IPS-NIHi7 (cell line): ENCODE results near the gene ABL1.

Source experiments
- DNase-seq: peaks from one replicate; pipeline ENCODE4 v3.0.0; 2012; ENCODE audit warnings: mixed read lengths; ENCODE audit errors: extremely low spot score

ABL1 gene

GRCh38 chr9:130872093-130872492 is 37.0 kb downstream of the ABL1 start:
- no peak for DNase-seq

GRCh38 chr9:130872508-130872907 is 37.5 kb downstream of the ABL1 start:
- no peak for DNase-seq

DNA sequence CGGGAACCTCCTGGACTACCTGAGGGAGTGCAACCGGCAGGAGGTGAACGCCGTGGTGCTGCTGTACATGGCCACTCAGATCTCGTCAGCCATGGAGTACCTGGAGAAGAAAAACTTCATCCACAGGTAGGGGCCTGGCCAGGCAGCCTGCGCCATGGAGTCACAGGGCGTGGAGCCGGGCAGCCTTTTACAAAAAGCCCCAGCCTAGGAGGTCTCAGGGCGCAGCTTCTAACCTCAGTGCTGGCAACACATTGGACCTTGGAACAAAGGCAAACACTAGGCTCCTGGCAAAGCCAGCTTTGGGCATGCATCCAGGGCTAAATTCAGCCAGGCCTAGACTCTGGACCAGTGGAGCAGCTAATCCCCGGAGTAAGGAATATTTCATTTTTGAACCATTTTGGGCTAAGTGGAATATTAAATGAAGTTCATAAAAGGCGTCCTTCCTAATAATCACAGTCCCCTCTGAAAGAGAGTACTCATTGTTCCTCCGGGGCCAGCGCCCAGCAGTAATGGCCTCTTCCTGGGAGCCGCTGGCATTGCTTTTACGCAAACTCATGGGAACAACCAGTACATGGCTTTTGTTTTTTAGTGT is 38.0 kb downstream of the ABL1 start:
- no peak for DNase-seq

- no peak for DNase-seq
Observed at GRCh38 chr9:130873966-130874365, 38.9 kb downstream of the ABL1 start.

- no peak for DNase-seq
Observed at GRCh38 chr9:130874783-130875182, 39.7 kb downstream of the ABL1 start.

DNA sequence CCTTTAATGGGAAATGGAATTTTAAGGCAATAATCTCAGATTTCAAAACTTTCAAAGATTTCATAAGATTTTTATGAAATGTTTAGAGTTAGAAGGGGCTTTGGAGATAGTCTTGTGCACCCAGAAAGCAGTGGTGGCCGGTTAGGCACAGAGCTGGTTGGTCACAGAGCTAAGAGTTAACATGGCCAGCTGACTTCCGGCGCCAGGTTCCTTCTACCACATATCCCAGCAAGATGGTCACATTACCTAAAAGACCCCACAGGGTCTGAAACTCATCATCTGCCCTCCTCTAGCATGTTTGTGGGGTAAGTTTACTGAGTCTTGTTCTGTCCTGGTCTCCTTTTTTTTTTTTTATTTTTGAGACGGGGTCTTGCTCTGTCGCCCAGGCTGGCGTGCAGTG is 42.2 kb downstream of the ABL1 start:
- no peak for DNase-seq

DNA sequence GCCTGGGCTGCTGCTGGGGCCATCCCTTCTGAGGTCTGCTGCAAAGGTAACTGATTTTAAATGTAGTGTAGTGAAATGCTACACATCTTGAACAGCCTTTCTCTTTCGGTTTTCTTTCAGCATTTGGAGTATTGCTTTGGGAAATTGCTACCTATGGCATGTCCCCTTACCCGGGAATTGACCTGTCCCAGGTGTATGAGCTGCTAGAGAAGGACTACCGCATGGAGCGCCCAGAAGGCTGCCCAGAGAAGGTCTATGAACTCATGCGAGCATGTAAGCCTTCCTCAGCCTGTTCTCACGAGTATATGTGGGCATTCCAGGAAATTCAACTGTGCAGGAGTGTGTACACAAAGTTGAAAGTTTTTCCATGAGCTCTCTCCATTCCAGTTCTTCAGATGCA is 43.2 kb downstream of the ABL1 start:
- DNase-seq: no peak

DNA sequence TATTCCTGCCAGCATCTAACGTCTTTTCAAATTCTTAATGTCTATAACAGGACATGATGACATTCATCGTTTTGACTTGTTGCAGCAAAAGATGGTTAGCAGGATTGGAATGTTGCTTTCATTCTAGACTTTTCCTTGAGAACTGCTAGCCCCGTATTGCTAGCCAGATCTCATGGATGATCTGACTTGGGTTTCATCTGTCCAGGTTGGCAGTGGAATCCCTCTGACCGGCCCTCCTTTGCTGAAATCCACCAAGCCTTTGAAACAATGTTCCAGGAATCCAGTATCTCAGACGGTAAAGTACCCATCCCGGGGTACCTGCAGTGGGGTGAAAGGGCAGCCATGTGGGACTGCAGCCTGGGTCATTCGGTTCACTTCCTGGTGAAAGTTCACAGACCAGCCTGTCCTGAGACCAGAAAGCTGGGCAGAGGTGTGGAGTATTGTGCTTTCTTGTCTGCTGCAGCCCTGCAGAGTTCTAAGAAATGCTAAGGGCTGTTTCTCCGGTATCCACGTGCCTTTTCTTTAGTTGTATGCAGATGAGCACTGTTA is 44.9 kb downstream of the ABL1 start:
- no peak for DNase-seq

GRCh38 chr9:130880599-130881220 is 45.7 kb downstream of the ABL1 start:
- DNase-seq: no peak

GRCh38 chr9:130881516-130881915 is 46.5 kb downstream of the ABL1 start:
- no peak for DNase-seq

DNA sequence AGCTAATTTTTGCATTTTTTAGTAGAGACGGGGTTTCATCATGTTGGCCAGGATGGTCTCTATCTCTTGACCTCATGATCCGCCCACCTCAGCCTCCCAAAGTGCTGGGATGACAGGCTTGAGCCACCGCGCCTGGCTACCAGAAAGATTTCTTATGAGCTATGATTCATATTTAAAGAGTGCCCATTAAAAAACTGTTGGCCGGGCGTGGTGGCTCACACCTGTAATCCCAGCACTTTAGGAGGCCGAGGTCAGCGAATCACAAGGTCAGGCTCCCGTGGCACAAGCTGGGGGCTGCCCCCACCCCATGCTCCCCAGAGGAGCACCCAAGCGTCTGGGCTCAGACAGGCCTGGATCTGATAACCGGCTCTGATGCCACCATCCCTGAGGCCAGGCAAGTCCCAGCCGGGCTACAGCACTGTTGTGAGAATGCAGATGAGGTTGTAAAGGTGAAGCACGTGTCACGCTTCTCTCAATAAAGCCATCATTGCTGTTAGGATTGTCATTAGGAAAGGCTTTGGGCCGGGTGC is 47.7 kb downstream of the ABL1 start:
- no peak for DNase-seq

DNA sequence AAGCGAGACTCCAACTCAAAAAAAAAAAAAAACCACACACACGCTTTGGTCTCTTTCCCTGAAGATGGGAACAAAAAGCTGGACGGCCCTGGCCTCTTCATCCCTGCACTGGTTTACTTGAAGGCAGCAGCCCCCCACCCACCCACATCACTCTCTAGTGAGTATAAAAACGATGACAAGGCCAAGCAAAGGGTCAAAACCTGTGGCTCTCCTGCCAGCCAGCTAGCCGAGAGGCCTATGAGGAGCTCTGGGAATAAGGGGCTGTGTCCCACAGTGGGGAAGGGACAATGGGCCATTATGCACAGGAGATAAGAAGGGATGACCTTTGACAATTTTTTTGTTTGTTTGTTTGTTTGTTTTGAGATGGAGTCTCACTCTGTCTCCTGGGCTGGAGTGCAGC is 48.4 kb downstream of the ABL1 start:
- DNase-seq: no peak

DNA sequence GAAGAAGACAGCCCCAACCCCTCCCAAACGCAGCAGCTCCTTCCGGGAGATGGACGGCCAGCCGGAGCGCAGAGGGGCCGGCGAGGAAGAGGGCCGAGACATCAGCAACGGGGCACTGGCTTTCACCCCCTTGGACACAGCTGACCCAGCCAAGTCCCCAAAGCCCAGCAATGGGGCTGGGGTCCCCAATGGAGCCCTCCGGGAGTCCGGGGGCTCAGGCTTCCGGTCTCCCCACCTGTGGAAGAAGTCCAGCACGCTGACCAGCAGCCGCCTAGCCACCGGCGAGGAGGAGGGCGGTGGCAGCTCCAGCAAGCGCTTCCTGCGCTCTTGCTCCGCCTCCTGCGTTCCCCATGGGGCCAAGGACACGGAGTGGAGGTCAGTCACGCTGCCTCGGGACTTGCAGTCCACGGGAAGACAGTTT is 49.1 kb downstream of the ABL1 start:
- DNase-seq: no peak

DNA sequence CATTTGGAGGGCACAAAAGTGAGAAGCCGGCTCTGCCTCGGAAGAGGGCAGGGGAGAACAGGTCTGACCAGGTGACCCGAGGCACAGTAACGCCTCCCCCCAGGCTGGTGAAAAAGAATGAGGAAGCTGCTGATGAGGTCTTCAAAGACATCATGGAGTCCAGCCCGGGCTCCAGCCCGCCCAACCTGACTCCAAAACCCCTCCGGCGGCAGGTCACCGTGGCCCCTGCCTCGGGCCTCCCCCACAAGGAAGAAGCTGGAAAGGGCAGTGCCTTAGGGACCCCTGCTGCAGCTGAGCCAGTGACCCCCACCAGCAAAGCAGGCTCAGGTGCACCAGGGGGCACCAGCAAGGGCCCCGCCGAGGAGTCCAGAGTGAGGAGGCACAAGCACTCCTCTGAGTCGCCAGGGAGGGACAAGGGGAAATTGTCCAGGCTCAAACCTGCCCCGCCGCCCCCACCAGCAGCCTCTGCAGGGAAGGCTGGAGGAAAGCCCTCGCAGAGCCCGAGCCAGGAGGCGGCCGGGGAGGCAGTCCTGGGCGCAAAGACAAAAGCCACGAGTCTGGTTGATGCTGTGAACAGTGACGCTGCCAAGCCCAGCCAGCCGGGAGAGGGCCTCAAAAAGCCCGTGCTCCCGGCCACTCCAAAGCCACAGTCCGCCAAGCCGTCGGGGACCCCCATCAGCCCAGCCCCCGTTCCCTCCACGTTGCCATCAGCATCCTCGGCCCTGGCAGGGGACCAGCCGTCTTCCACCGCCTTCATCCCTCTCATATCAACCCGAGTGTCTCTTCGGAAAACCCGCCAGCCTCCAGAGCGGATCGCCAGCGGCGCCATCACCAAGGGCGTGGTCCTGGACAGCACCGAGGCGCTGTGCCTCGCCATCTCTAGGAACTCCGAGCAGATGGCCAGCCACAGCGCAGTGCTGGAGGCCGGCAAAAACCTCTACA is 49.8 kb downstream of the ABL1 start:
- DNase-seq: no peak

DNA sequence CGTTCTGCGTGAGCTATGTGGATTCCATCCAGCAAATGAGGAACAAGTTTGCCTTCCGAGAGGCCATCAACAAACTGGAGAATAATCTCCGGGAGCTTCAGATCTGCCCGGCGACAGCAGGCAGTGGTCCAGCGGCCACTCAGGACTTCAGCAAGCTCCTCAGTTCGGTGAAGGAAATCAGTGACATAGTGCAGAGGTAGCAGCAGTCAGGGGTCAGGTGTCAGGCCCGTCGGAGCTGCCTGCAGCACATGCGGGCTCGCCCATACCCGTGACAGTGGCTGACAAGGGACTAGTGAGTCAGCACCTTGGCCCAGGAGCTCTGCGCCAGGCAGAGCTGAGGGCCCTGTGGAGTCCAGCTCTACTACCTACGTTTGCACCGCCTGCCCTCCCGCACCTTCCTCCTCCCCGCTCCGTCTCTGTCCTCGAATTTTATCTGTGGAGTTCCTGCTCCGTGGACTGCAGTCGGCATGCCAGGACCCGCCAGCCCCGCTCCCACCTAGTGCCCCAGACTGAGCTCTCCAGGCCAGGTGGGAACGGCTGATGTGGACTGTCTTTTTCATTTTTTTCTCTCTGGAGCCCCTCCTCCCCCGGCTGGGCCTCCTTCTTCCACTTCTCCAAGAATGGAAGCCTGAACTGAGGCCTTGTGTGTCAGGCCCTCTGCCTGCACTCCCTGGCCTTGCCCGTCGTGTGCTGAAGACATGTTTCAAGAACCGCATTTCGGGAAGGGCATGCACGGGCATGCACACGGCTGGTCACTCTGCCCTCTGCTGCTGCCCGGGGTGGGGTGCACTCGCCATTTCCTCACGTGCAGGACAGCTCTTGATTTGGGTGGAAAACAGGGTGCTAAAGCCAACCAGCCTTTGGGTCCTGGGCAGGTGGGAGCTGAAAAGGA is 50.7 kb downstream of the ABL1 start:
- DNase-seq: no peak

DNA sequence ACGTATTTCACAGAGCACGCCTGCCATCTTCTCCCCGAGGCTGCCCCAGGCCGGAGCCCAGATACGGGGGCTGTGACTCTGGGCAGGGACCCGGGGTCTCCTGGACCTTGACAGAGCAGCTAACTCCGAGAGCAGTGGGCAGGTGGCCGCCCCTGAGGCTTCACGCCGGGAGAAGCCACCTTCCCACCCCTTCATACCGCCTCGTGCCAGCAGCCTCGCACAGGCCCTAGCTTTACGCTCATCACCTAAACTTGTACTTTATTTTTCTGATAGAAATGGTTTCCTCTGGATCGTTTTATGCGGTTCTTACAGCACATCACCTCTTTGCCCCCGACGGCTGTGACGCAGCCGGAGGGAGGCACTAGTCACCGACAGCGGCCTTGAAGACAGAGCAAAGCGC is 51.9 kb downstream of the ABL1 start:
- DNase-seq: no peak

DNA sequence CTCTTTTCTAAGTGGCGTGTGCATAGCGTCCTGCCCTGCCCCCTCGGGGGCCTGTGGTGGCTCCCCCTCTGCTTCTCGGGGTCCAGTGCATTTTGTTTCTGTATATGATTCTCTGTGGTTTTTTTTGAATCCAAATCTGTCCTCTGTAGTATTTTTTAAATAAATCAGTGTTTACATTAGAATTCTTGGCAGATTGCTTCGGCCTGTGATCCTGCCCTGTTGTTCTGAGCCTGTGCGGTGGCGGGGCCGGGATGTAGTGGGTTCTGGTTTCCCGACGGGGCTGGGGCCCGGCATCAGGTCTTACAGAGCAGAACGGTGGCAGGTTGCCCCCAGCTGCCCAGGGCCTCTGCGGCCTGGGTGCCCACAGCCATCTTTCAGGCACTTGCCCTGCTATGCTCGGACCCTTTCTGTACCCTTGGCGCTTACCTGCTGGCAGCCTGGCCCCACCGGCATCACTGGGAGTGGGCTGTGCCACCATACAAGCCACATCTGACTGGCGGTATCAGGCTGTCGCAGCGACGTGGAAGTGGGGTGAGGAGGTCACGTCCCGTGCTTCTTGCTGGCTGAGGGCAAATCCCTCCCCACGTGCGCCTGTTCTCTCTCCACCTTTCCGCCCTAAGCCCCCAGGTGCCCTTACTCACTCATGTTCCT is 52.6 kb downstream of the ABL1 start:
- DNase-seq: no peak

GRCh38 chr9:130888146-130888885 is 53.3 kb downstream of the ABL1 start:
- DNase-seq: no peak

DNA sequence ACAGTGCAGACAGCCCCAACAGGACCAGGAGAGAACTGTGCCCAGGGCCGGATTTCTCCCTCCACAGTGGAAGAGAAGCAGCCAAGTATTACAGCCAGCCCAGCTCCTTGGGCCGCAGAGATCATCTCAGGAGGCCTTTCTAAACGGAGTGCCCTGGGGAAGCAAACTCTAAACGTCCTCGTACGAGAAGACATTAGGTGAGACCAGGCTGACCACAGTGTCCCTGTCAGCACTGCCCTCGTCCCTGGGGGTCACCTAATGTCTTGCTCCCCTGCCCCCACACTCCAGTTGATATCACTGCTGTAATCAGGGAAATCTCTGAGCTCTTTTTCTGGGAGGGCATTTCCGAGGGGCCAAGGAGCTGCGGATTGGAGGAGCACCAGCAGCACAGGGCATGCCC is 55.1 kb downstream of the ABL1 start:
- no peak for DNase-seq
